Measurements from ENCODE around the gene CHRDL2. TPM values are rescaled to one million over a fixed set of nuclear protein-coding genes. Genes with fewer than 3 reads are reported as not detected.
A peak's percentile ranks its signal among the peaks of the same experiment; 100 is the strongest.

The CHRDL2 gene
- total and polyA plus RNA-seq, 2 of the 4 experiments (the other 2 are of a cell fraction), result 0.80 TPM; not detected in 1

- TF ChIP-seq USF2 (IDR thresholded peaks at IDR 0.05; ENCODE audit: low read depth, low read length), result no peak
- no peak for TF ChIP-seq CHD1 (IDR thresholded peaks at IDR 0.05; ENCODE audit: low read depth, low read length)
- TF ChIP-seq POLR2A (IDR thresholded peaks at IDR 0.05; ENCODE audit: low read depth, low read length), result no peak
- TF ChIP-seq SMC3 (IDR thresholded peaks at IDR 0.05; ENCODE audit: low read depth, low read length), result no peak
Observed at GRCh38 chr11:74678041-74678440, 53.2 kb downstream of the CHRDL2 start (continued).

GRCh38 chr11:74677131-74677530 lies 54.1 kb downstream of the CHRDL2 start:
- Histone ChIP-seq H3K4me2 (ENCODE audit: low read depth, low read length) (no peak overlapping the region), H3K4me3 (ENCODE audit: insufficient read depth, low read depth, low read length) (no peak overlapping the region), H3K14ac (replicated peaks; ENCODE audit: low read depth, low read length) (no peak overlapping the region), H3K4me1 (ENCODE audit: control insufficient read depth, insufficient read depth, low read length) (peaks cover 18% of the 10 kb centered on the region), H3K9me1 (ENCODE audit: insufficient read depth, low read length) (peaks cover 11% of the 10 kb centered on the region; the same call in 1 of the 2 replicates), H4K20me1 (ENCODE audit: insufficient read depth, low read length) (no peaks in the 10 kb centered on the region), H3K79me1 (ENCODE audit: low read depth in 1 of 2, low read length in 2 of 2) (no peaks in the 10 kb centered on the region; a peak in 1 of 4 replicates), H2BK5ac (ENCODE audit: low read depth, low read length, poor library complexity, severe bottlenecking) (no peak overlapping the region), H2BK20ac (ENCODE audit: low read depth, low read length) (no peak overlapping the region), H2AK5ac (ENCODE audit: low read depth, low read length) (no peak overlapping the region), H3K56ac (ENCODE audit: extremely low read depth, insufficient read depth, low read length) (no peak overlapping the region), H2BK15ac (ENCODE audit: low read depth, low read length) (no peak overlapping the region), H4K91ac (ENCODE audit: insufficient read depth, low read depth, low read length) (no peak overlapping the region), H3K27me3 (ENCODE audit: control insufficient read depth, insufficient read depth, low read length) (no peaks in the 10 kb centered on the region), H3K9ac (ENCODE audit: low read depth, low read length) (no peak overlapping the region), H2AFZ (replicated peaks; ENCODE audit: low read length, poor library complexity) (no peak overlapping the region), H3K18ac (ENCODE audit: low read depth, low read length) (peak overlapping the region; percentile 19; the same call in 1 of the 2 replicates), H3K27ac (ENCODE audit: insufficient read depth, low read length) (no peak overlapping the region), H3K4ac (ENCODE audit: low read depth, low read length) (no peak overlapping the region), H4K5ac (ENCODE audit: low read depth, low read length) (no peak overlapping the region), H2AK9ac (replicated peaks; ENCODE audit: low read depth, low read length, poor library complexity) (no peak overlapping the region), H3K23ac (ENCODE audit: low read depth, low read length) (no peak overlapping the region), H3K36me3 (ENCODE audit: control insufficient read depth, insufficient read depth, low read length) (no peaks in the 10 kb centered on the region), H3K9me3 (ENCODE audit: control insufficient read depth, insufficient read depth, low read length) (no peaks in the 10 kb centered on the region; the same call in 1 of the 2 replicates), H2BK120ac (ENCODE audit: low read depth, low read length) (no peak overlapping the region), H4K8ac (ENCODE audit: low read depth in 2 of 2, low read length in 2 of 2) (no peak overlapping the region)
- WGBS, 2 experiments (ENCODE audit: extremely low coverage in 2 of 2, insufficient read length in 1 of 2), result no CpG with 5 or more reads among the region's 6 CpGs
- TF ChIP-seq RFX5 (IDR thresholded peaks at IDR 0.05; ENCODE audit: low read depth, low read length), result no peak
- TF ChIP-seq FOS (IDR thresholded peaks at IDR 0.05; ENCODE audit: low read depth, low read length), result no peak
- no peak for TF ChIP-seq CTCF (conservative IDR thresholded peaks at IDR 0.05; ENCODE audit: low read depth, low read length)
- TF ChIP-seq MXI1 (IDR thresholded peaks at IDR 0.05; ENCODE audit: borderline replicate concordance, low read depth, low read length), result no peak
- TF ChIP-seq CEBPB (IDR thresholded peaks at IDR 0.05; ENCODE audit: low read depth, low read length), result 0 out of 2 replicates have a peak, but pooled peaks have one; percentile 3
- no peak for TF ChIP-seq POLR2A (IDR thresholded peaks at IDR 0.05; ENCODE audit: low read depth, low read length)
- dilution Hi-C loops (cut with HindIII; ENCODE audit: low sequenced_read_pairs, unreplicated experiment), result no loop called here
- intact Hi-C loops (cut with micrococcal nuclease), result no loop called here
- no peak for ATAC-seq (ENCODE audit: low read depth)
- ChIA-PET CTCF (interaction anchor here (1.1 kb wide), 1 partner anchor 25 kb away, joined by 4 read pairs; no protein-coding TSS in a partner anchor), POLR2A (ENCODE audit: unreplicated experiment) (no interaction called here)
- DNase-seq, result no peak
- BruUV-seq (replicated peaks), result no TSS peak
- in situ Hi-C loops (cut with MboI; ENCODE audit: low sequenced_read_pairs), result no loop called here
